Lower lobe of right lung (tissue), 2 donors: ENCODE data around the gene NXPE2. TPM values are rescaled to one million over a fixed set of nuclear protein-coding genes. Genes with fewer than 3 reads are reported as not detected.

Experiments used
- ATAC-seq, 2 donors: fragments of 200-7000 bp; cut with Tn5 transposase; one replicate each; pipeline ENCODE4 v1.9.1; 2020 to 2022; ENCODE audit warnings: mild to moderate bottlenecking in 2 of 2, moderate library complexity in 2 of 2
- DNase-seq: peaks from one replicate; pipeline ENCODE4 v3.0.0-alpha.2; 2020
- H3K27ac ChIP-seq: fragments of 200-600 bp; one replicate; pipeline ENCODE4 v1.8.0; 2022
- H3K27me3 ChIP-seq: fragments of 200-600 bp; one replicate; pipeline ENCODE4 v1.8.0; 2022; ENCODE audit warnings: low read depth
- H3K36me3 ChIP-seq: fragments of 200-600 bp; one replicate; pipeline ENCODE4 v1.8.0; 2022; ENCODE audit warnings: mild to moderate bottlenecking
- H3K4me1 ChIP-seq: fragments of 200-600 bp; one replicate; pipeline ENCODE4 v1.8.0; 2022
- H3K4me3 ChIP-seq: fragments of 200-600 bp; one replicate; pipeline ENCODE4 v1.8.0; 2022; ENCODE audit warnings: mild to moderate bottlenecking
- H3K9me3 ChIP-seq: fragments of 200-600 bp; one replicate; pipeline ENCODE4 v1.8.0; 2022
- intact Hi-C: fragments of 100-400 bp; cut with DNase I; formaldehyde crosslinking; loops from one replicate; pipeline ENCODE4 v1.11.0; 2022
- total RNA-seq: library from RNA; stranded (reverse); fragmentation: NEBNext Ultra II Directional; extraction: Animal tissue kit (Norgen Biotek cat#: 25700); gene quantifications from one replicate; pipeline ENCODE4 v1.2.1, GENCODE V29; 2021
- TF ChIP-seq, protein P1 (sequence below): fragments of 200-600 bp; IDR thresholded peaks from one replicate; pipeline ENCODE4 v1.8.0; 2022; ENCODE audit warnings: antibody characterized with exemption, mild to moderate bottlenecking
- donor health status: DM: no; HTN: yes; CAD: no; lungs with severe emphysema.

NXPE2 gene
- total RNA-seq, 1 donor from 2014 or later: 0.38 TPM

GRCh38 chr11:114664641-114665040, 13.7 kb upstream of the NXPE2 start:
- no peak for DNase-seq
- intact Hi-C loops: no loop called here

DNA sequence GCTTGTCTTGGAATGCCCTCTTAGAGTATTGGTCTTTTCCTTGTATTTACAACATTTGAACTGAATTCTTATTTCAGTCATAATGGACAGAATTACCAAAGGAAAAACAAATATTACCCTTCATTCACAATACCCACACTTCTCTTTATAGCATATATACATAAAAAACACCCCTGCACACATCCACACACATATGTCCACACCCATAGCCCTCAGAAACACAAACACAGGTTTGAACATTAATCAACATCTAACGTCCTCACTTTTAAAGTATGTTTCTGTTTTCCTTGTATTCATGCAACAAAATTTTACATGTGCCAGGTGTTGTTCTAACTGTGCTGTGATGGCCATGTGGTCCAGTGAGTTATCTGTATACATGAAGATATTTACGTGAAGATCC, 11.6 kb upstream of the NXPE2 start:
- no peak overlapping the region for H3K27ac ChIP-seq
- TF ChIP-seq, protein P1, sequence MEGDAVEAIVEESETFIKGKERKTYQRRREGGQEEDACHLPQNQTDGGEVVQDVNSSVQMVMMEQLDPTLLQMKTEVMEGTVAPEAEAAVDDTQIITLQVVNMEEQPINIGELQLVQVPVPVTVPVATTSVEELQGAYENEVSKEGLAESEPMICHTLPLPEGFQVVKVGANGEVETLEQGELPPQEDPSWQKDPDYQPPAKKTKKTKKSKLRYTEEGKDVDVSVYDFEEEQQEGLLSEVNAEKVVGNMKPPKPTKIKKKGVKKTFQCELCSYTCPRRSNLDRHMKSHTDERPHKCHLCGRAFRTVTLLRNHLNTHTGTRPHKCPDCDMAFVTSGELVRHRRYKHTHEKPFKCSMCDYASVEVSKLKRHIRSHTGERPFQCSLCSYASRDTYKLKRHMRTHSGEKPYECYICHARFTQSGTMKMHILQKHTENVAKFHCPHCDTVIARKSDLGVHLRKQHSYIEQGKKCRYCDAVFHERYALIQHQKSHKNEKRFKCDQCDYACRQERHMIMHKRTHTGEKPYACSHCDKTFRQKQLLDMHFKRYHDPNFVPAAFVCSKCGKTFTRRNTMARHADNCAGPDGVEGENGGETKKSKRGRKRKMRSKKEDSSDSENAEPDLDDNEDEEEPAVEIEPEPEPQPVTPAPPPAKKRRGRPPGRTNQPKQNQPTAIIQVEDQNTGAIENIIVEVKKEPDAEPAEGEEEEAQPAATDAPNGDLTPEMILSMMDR: no peak
- H3K27me3 ChIP-seq: no peaks in the 10 kb centered on the region
- intact Hi-C loops: no loop called here
- no peaks in the 10 kb centered on the region for H3K9me3 ChIP-seq
- no peak for ATAC-seq
- DNase-seq: no peak
- H3K4me3 ChIP-seq: no peak overlapping the region
- H3K4me1 ChIP-seq: no peaks in the 10 kb centered on the region
- H3K36me3 ChIP-seq: no peaks in the 10 kb centered on the region

More at GRCh38 chr11:114664641-114665040, 13.7 kb upstream of the NXPE2 start:
- Histone ChIP-seq H3K9me3 (no peaks in the 10 kb centered on the region), H3K27ac (no peak overlapping the region), H3K4me3 (no peak overlapping the region), H3K27me3 (no peaks in the 10 kb centered on the region), H3K36me3 (no peaks in the 10 kb centered on the region), H3K4me1 (no peaks in the 10 kb centered on the region)
- TF ChIP-seq, protein P1: no peak
- ATAC-seq: no peak

DNA sequence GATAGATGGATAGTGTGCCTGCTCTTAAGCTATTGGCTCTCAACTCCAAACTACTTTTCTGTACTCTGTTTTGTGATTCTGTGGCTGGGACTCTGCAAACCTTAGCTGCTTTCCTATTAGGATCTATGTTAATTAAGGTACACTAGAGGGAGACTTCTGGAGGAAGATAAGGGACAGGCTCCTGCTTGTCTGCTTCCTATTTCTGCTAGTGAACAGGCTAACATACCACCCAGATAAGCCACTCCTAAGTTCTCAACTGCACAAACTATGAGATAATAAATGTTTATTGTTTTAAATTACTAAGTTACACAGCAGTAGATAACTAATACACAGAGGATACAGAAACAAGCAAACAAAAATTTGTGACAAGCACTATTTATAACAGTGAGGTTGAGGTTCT, 10.2 kb upstream of the NXPE2 start:
- Histone ChIP-seq H3K9me3 (no peaks in the 10 kb centered on the region), H3K4me3 (no peak overlapping the region), H3K36me3 (no peaks in the 10 kb centered on the region), H3K27me3 (no peaks in the 10 kb centered on the region), H3K4me1 (no peaks in the 10 kb centered on the region), H3K27ac (no peak overlapping the region)
- intact Hi-C loops: no loop called here
- TF ChIP-seq, protein P1: no peak
- ATAC-seq (no peak), DNase-seq (no peak)

DNA sequence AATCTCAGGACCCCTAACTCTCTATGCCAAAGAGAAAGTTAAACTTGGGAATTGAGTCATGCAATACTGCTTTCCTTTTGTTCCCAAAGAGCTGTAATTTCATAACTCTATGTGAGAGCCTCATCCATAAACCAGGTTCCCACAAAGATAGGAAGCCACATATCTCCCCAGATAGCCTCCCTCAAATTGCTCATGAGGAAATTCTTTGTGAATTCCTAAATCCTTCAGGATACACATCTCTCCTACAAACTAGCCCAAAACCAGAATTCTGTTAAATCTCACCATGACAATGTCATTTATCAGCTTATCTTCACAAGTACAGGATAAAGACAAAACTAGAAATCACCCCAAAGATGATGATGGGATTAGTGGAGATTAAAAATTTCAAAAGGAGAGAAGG, 4.7 kb upstream of the NXPE2 start:
- no peaks in the 10 kb centered on the region for H3K4me1 ChIP-seq
- H3K27ac ChIP-seq: no peak overlapping the region
- TF ChIP-seq, protein P1: no peak
- no peaks in the 10 kb centered on the region for H3K27me3 ChIP-seq
- H3K9me3 ChIP-seq: no peaks in the 10 kb centered on the region
- H3K4me3 ChIP-seq: no peak overlapping the region
- no peak for ATAC-seq
- no peak for DNase-seq
- intact Hi-C loops: no loop called here
- no peaks in the 10 kb centered on the region for H3K36me3 ChIP-seq

GRCh38 chr11:114679505-114679904, 1.2 kb downstream of the NXPE2 start:
- H3K27ac ChIP-seq: no peak overlapping the region
- intact Hi-C loops: no loop called here
- DNase-seq (no peak), ATAC-seq (no peak)
- H3K9me3 ChIP-seq: no peaks in the 10 kb centered on the region
- H3K4me1 ChIP-seq: no peaks in the 10 kb centered on the region
- H3K27me3 ChIP-seq: no peaks in the 10 kb centered on the region
- H3K4me3 ChIP-seq: no peak overlapping the region
- H3K36me3 ChIP-seq: no peaks in the 10 kb centered on the region
- TF ChIP-seq, protein P1: no peak

DNA sequence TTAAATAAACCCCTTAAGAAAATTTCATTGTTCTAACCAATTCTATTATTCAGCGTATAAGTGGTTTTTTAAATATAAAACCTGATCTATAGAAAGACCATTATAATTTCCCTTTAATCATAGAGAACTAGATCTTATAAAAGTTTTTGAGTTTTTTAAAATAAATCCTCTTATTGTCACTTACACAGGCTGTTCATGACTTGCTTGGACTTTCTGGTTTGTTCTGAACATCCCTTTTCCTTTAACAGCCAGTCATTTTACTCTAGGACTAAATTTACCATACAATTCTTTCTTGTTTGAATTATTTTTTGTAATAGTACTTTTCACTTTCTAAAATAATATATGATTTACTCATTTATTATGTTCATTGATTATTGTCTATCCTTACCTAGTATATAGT, 4.7 kb downstream of the NXPE2 start:
- TF ChIP-seq, protein P1: no peak
- H3K27me3 ChIP-seq: no peaks in the 10 kb centered on the region
- H3K36me3 ChIP-seq: no peaks in the 10 kb centered on the region
- no peak overlapping the region for H3K4me3 ChIP-seq
- ATAC-seq (no peak), DNase-seq (no peak)
- H3K4me1 ChIP-seq: no peaks in the 10 kb centered on the region
- H3K9me3 ChIP-seq: no peaks in the 10 kb centered on the region
- intact Hi-C loops: no loop called here
- no peak overlapping the region for H3K27ac ChIP-seq
